Pancreas (tissue), 10 donors: ENCODE results near the gene EVX1. TPM values are rescaled to one million over a fixed set of nuclear protein-coding genes. Genes with fewer than 3 reads are reported as not detected.

Experiments used
- ATAC-seq, 4 donors: fragments of 200-7000 bp; cut with Tn5 transposase; one replicate each; pipeline versions ENCODE4 v1.8.0 to v1.9.1; 2020; ENCODE audit warnings: mild to moderate bottlenecking in 4 of 4, moderate library complexity in 4 of 4
- DNase-seq, 6 donors: peaks; one replicate each; pipeline ENCODE4 v3.0.0-alpha.2; 2020
- FAIRE-seq: peaks from 2 replicates; lab custom pipeline; 2012; peaks lifted over from hg19 to GRCh38; lab: Jason Lieb, UNC
- H3K27ac ChIP-seq, 4 donors: fragments of 200-600 bp; sonication (generic); 1 replicate in 3 of 4; 2 replicates in 1 of 4; pipeline versions ENCODE4 v1.5.0 to v1.8.0; 2020
- H3K27me3 ChIP-seq, 4 donors: fragments of 200-600 bp; one replicate each; pipeline ENCODE4 v1.8.0; 2021
- H3K36me3 ChIP-seq, 3 donors: fragments of 200-600 bp; sonication (generic) in 1 of 3; one replicate each; pipeline versions ENCODE4 v1.5.0 to v1.8.0; 2020 to 2021
- H3K4me1 ChIP-seq, 3 donors: fragments of 200-600 bp; one replicate each; pipeline ENCODE4 v1.8.0; 2021
- H3K4me3 ChIP-seq, 4 donors: fragments of 200-600 bp; sonication (generic) in 2 of 4; one replicate each; pipeline versions ENCODE4 v1.5.0 to v1.8.0; 2020 to 2021
- H3K9me3 ChIP-seq, 4 donors: fragments of 200-600 bp; one replicate each; pipeline ENCODE4 v1.8.0; 2021
- WGBS, 2 donors: extraction: QIAGEN DNeasy Blood & Tissue Kit; methylation state at CpG; one replicate each; pipeline ENCODE4 v1.1.7; 2013; 5-methylcytosine and 5-hydroxymethylcytosine counted together
- intact Hi-C, 3 donors: fragments of 100-400 bp; cut with DNase I; formaldehyde crosslinking; loops; one replicate each; pipeline versions ENCODE4 v1.11.1 to v1.14.2; 2022
- polyA plus RNA-seq, 2 donors: library from polyadenylated mRNA; stranded (reverse); fragments of 200-250 nt; gene quantifications; one replicate each; pipeline ENCODE4 v1.2.3, GENCODE V29; 2013
- total RNA-seq, 6 donors: library from RNA; stranded (reverse); fragmentation: NEBNext Ultra II Directional in 4 of 6; extraction: Animal tissue kit (Norgen Biotek cat#: 25700) in 4 of 6; gene quantifications; one replicate each; pipeline versions ENCODE4 v1.2.1 to v1.2.4, GENCODE V29; 2021 to 2023
- TF ChIP-seq, protein P1 (sequence below), 4 donors: fragments of 200-600 bp; sonication (generic) in 3 of 4; IDR thresholded peaks; one replicate each; pipeline versions ENCODE4 v1.5.0 to v1.8.0; 2021; ENCODE audit warnings: antibody characterized with exemption in 4 of 4
- donor health status: healthy with polysubstance abuse.
- donor health status: DM: no; HTN: no; CAD: no; lungs with moderate emphysema.
- donor health status: DM: no; HTN: no; CAD: no.
- donor health status: control.
- donor health status: control.
- donor health status: Bipolar disorder and iron deficiency.
- donor health status: DM: yes; HTN: yes; CAD: no.
- donor health status: DM: no; HTN: no; CAD: no.
- donor health status: DM: no; HTN: no; CAD: no.
- donor health status: DM: yes; HTN: yes; CAD: no.

EVX1 gene
- total and polyA plus RNA-seq, 8 donors = 0.05 TPM; not detected in 7

DNA sequence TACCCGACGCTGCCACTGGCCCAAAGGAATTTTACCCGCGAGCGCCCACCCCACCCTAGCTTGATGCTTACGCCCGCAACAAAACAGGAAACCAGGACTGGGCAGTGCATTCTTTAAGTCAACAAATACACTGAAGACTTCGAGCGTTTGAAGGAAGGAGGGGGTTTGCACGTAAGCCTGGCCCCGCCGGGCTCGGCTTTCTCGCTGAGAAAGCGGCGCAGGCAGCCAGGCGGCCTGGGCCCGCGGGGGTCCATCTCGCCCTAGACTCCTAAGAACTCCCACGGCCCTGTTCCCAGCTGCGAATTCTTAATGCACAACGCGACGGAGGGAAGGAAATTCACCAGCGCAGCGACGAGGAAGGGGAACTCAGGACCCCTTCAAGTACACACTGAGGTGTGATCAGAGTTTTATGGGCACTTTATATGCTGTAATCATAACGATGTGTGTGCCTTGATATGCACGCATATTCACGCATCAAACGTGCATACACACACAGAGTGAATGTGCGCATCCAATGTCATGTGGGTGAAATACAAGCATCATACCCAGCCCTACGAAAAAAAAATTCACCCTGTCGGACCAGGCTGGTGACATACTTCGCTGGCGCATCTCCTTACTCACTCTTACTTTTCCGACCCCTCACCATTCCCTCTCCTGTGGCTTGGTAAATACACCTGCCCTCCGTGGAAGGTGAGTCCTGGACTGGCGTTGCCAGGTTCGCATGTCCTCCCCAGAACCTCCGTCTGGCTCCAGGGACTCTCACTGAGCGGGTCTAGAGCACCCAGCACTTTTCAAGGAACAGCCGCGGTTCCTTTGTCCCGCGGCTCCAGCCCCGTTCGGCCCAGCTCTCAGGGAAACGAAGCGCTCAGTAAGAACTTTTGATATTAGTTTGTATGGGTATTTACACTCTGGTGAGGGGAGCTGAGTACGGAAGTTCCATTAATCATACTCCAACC lies 37.0 kb upstream of the EVX1 start:
- peaks cover 0 to 10% (median 1%) of the 10 kb centered on the region in 3 donors for H3K4me1 ChIP-seq
- no peaks in the 10 kb centered on the region for H3K9me3 ChIP-seq
- TF ChIP-seq, protein P1, sequence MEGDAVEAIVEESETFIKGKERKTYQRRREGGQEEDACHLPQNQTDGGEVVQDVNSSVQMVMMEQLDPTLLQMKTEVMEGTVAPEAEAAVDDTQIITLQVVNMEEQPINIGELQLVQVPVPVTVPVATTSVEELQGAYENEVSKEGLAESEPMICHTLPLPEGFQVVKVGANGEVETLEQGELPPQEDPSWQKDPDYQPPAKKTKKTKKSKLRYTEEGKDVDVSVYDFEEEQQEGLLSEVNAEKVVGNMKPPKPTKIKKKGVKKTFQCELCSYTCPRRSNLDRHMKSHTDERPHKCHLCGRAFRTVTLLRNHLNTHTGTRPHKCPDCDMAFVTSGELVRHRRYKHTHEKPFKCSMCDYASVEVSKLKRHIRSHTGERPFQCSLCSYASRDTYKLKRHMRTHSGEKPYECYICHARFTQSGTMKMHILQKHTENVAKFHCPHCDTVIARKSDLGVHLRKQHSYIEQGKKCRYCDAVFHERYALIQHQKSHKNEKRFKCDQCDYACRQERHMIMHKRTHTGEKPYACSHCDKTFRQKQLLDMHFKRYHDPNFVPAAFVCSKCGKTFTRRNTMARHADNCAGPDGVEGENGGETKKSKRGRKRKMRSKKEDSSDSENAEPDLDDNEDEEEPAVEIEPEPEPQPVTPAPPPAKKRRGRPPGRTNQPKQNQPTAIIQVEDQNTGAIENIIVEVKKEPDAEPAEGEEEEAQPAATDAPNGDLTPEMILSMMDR (IDR thresholded peaks at IDR 0.05) = no peak
- WGBS, 2 donors = 9 to 12% methylated on average over 52 of the region's 52 CpGs
- no peaks in the 10 kb centered on the region for H3K36me3 ChIP-seq
- intact Hi-C loops = no loop called here
- DNase-seq = no peak
- ATAC-seq = no peak
- peak overlapping the region in 1 of 4 donors; percentile 18 for H3K4me3 ChIP-seq
- peaks cover 10 to 85% (median 22%) of the 10 kb centered on the region in 4 donors for H3K27me3 ChIP-seq
- no peak for FAIRE-seq
- H3K27ac ChIP-seq = no peak overlapping the region

DNA sequence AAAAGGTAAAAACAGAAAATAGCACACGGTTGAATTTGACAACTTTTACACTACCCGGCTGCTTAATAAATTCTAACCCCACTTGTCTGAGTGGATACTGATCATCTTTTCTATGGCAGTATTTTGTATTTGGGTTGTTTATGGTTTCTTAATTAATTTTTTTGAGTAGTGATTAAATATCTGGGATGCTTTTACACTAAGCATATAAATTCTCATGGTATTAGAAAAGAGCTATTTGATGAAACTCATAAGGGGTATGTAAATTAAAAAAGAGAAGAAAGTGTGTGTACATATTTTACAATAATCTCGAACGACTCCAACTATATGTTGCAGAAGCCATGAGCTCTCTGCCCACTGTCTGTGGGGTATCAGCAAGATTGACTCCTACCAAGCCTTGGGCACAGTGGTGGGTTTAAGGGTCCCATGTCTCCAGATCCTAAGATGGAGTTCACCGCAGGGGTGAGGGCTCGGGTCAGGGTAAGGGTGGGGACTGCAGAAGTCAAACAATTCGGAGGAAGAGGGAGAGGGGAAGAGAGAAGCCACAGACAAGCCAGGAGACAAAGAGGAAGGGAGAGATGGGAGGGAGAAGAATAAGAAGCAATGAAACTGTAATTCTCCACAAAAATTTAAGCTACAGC lies 35.1 kb upstream of the EVX1 start:
- no peak for FAIRE-seq
- TF ChIP-seq, protein P1 (IDR thresholded peaks at IDR 0.05) = no peak
- Histone ChIP-seq H3K4me3 (no peak overlapping the region), H3K36me3 (no peaks in the 10 kb centered on the region), H3K4me1 (peaks cover 0 to 13% (median 0%) of the 10 kb centered on the region in 3 donors), H3K27ac (no peak overlapping the region), H3K9me3 (no peaks in the 10 kb centered on the region), H3K27me3 (peaks cover 16 to 87% (median 24%) of the 10 kb centered on the region in 4 donors)
- intact Hi-C loops = no loop called here
- 40 to 47% methylated on average over 7 of the region's 7 CpGs for WGBS, 2 donors
- no peak for DNase-seq
- no peak for ATAC-seq

DNA sequence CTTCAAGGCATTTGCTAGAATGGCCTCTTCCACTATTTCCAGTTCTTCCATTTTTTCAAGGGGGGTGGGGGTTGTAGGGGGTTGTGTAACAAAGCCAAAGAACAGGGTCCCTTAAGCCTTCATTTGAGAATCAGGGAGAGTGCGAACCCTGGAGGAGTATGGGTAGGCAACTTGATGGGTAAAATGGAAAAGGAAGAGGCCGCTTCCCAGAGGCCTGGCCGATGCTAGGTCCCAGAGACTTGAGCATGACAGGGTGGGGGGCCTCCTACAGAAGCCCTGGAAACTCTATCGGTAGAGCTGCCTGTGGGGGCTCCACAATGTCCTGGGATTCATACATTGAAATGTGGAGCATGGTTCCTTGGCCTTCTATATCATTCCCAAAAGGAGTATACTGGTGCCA lies 33.6 kb upstream of the EVX1 start:
- peaks cover 16 to 89% (median 28%) of the 10 kb centered on the region in 4 donors for H3K27me3 ChIP-seq
- intact Hi-C loops = no loop called here

DNA sequence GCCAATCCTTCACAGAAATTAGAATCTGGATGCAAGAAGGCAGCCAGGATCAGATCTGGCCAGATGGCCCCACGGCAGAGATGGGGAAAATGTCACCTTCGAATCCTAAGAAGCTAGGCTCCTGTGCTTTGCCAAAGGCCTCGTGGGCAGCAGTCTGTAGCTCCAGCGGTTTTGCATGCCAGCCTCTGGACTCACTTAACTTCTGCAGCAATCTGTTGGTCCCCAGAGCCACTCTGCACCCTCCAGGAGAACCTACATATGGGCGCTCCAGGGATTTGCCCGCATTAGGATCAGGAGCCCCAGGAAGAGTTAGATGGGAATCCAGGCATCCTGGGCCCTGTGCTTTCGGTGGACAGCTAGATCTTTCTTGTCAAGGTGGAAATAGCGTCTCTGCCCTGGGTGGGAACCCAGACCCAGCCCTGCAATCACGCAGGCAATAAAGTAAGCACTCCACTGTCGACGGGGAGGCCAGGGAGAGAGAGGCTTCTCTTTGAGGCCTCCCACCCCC lies 32.6 kb upstream of the EVX1 start:
- H3K4me3 ChIP-seq = no peak overlapping the region
- TF ChIP-seq, protein P1 (IDR thresholded peaks at IDR 0.05) = no peak
- intact Hi-C loops = no loop called here
- FAIRE-seq = no peak
- no peak for ATAC-seq
- DNase-seq = no peak
- peaks cover 0 to 11% (median 0%) of the 10 kb centered on the region in 3 donors for H3K4me1 ChIP-seq
- H3K36me3 ChIP-seq = no peaks in the 10 kb centered on the region
- H3K9me3 ChIP-seq = no peaks in the 10 kb centered on the region
- no peak overlapping the region for H3K27ac ChIP-seq
- H3K27me3 ChIP-seq = peaks cover 14 to 80% (median 26%) of the 10 kb centered on the region in 4 donors
- 47 to 48% methylated on average over 11 of the region's 11 CpGs for WGBS, 2 donors

More for the DNA sequence above, 33.6 kb upstream of the EVX1 start:
- TF ChIP-seq, protein P1 (IDR thresholded peaks at IDR 0.05) = no peak
- DNase-seq = no peak
- no peak overlapping the region for H3K4me3 ChIP-seq
- H3K9me3 ChIP-seq = no peaks in the 10 kb centered on the region
- no peaks in the 10 kb centered on the region for H3K36me3 ChIP-seq
- no peak overlapping the region for H3K27ac ChIP-seq
- 78 to 80% methylated on average over 4 of the region's 4 CpGs for WGBS, 2 donors
- ATAC-seq = no peak
- FAIRE-seq = no peak
- H3K4me1 ChIP-seq = peaks cover 0 to 13% (median 0%) of the 10 kb centered on the region in 3 donors
